ENCODE data around the gene HPS1. TPM values are rescaled to one million over a fixed set of nuclear protein-coding genes. Genes with fewer than 3 reads are reported as not detected.

HPS1 gene
- total and polyA plus RNA-seq, 2 of the 8 experiments (the other 6 are each of a cell fraction or from before 2014, with no cell fraction given): 38.7 to 61.7 TPM

DNA sequence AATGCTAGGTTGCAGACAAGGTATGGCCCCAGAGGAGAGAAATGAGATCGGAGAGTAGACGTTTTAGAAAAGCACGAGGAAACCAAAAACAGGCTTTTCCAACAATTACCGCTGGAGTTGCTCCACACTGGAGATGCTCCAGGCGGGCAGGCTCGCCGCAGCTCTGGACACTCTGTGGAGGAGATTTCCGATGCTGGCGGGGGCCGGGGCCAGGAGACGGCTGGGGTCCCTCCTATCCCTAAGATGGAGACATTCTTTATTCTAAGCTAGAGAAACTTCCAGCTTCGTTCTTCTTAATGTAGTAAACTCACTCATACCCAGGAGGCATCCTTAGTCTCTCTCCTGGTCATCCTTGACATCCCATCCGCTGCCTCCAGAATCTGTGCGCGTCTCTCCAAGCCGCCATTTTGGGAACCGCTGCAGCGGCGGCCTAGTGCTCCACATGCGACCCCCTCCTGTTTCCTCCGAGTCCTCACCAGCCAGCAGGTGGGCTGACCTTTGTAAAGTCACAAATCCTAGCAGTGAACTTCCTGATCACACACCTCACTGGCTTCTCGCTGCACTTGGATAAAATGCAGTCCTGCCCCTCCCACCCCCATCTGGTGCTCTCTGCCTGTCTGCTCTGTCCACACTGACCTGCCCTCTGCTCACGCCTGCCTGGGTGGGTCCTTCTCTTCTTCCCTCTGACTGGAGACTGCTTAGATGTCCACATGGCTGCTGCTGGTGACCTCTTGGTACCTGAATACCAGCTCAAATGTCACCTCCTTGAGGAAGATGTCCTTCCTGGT, 43.6 kb downstream of the HPS1 start:
- WGBS, 2 experiments (ENCODE audit: extremely low coverage in 1 of 2, insufficient coverage in 1 of 2, insufficient read length in 1 of 2, insufficient replicate concordance in 2 of 2, low coverage in 1 of 2, low lambda C conversion rate in 2 of 2, missing lambda C conversion rate in 1 of 2): 94% methylated on average over 23 of the region's 23 CpGs; no CpG with 5 or more reads in 1 of the 2 experiments
- Histone ChIP-seq H3K23me2 (ENCODE audit: low read depth, low read length) (peaks cover 1% of the 10 kb centered on the region; the same call in 1 of the 2 replicates), H2BK120ac (replicated peaks; ENCODE audit: low read depth, low read length) (no peak overlapping the region), H4K20me1 (replicated peaks in 1 of 2; ENCODE audit: control insufficient read depth in 1 of 2, insufficient read depth in 2 of 2, low read length in 2 of 2) (peaks cover 0 to 2% of the 10 kb centered on the region in 2 experiments), H2AK5ac (ENCODE audit: low read depth, low read length) (no peak overlapping the region), H2BK15ac (ENCODE audit: low read length) (no peak overlapping the region), H3K56ac (replicated peaks; ENCODE audit: insufficient read length, low read depth, low read length) (no peak overlapping the region), H4K5ac (ENCODE audit: insufficient read length, low read depth, low read length) (no peak overlapping the region), H4K91ac (replicated peaks; ENCODE audit: insufficient read length, low read length) (no peak overlapping the region), H3K23ac (ENCODE audit: insufficient read length) (no peak overlapping the region), H2BK20ac (ENCODE audit: low read length) (no peak overlapping the region), H3K79me2 (ENCODE audit: control insufficient read depth in 1 of 2, insufficient read depth in 2 of 2, low read length in 2 of 2) (no peaks in the 10 kb centered on the region), H3K27ac (ENCODE audit: low read depth, low read length) (no peak overlapping the region), H3K9ac (replicated peaks in 1 of 4; ENCODE audit: extremely low read depth in 1 of 4, low read depth in 3 of 4, low read length in 3 of 4) (no peak overlapping the region), H3K4me2 (ENCODE audit: insufficient read depth in 1 of 2, low read depth in 2 of 2, low read length in 2 of 2) (no peak overlapping the region), H3K4me3 (ENCODE audit: extremely low read depth in 1 of 4, insufficient read depth in 2 of 4, low read depth in 3 of 4, low read length in 4 of 4) (no peak overlapping the region), H3K27me3 (replicated peaks in 1 of 4; ENCODE audit: control insufficient read depth in 3 of 4, extremely low read depth in 1 of 4, insufficient read depth in 3 of 4, low read length in 3 of 4) (no peaks in the 10 kb centered on the region), H3K36me3 (ENCODE audit: control insufficient read depth in 2 of 4, insufficient read depth in 4 of 4, low read length in 3 of 4) (no peaks in the 10 kb centered on the region), H2AFZ (ENCODE audit: low read length) (no peak overlapping the region), H3K14ac (ENCODE audit: insufficient read length) (no peak overlapping the region), H3K18ac (ENCODE audit: extremely low read depth, low read length) (no peak overlapping the region), H3K79me1 (ENCODE audit: low read depth, low read length) (no peaks in the 10 kb centered on the region), H3K4me1 (replicated peaks in 1 of 4; ENCODE audit: control insufficient read depth in 3 of 4, insufficient read depth in 4 of 4, low read length in 3 of 4) (no peaks in the 10 kb centered on the region), H3K9me3 (ENCODE audit: insufficient read depth in 2 of 2, low read depth in 1 of 2, low read length in 1 of 2) (no peaks in the 10 kb centered on the region), H2BK12ac (ENCODE audit: low read depth, low read length) (no peak overlapping the region), H2BK5ac (ENCODE audit: low read depth, low read length) (no peak overlapping the region), H3K4ac (replicated peaks; ENCODE audit: insufficient read length, low read depth, low read length) (no peak overlapping the region), H4K8ac (ENCODE audit: extremely low read depth, insufficient read depth, low read length) (no peak overlapping the region; the same call in 1 of the 2 replicates)
- FAIRE-seq: no peak
- DNase-seq (ENCODE audit: low read depth in 1 of 2, low spot score in 2 of 2): no peak
- POLR2A ChIA-PET (ENCODE audit: partially characterized antibody): no interaction called here
- CTCF ChIA-PET (ENCODE audit: partially characterized antibody): interaction anchor here (1.1 kb wide), 1 partner anchor 15 kb away, joined by 4 read pairs; no protein-coding TSS in a partner anchor
- TF ChIP-seq TAF7 (optimal IDR thresholded peaks at IDR 0.05; ENCODE audit: borderline replicate concordance, low read depth, low read length) (no peak), CEBPB (IDR thresholded peaks at IDR 0.05; ENCODE audit: low read depth, low read length) (no peak), KDM4A (IDR thresholded peaks at IDR 0.05; ENCODE audit: low read depth, low read length, severe bottlenecking) (no peak), SRF (IDR thresholded peaks at IDR 0.05; ENCODE audit: low read depth, low read length) (no peak), JUN (IDR thresholded peaks at IDR 0.05; ENCODE audit: low read depth, low read length) (no peak), CBX5 (IDR thresholded peaks at IDR 0.05; ENCODE audit: low read depth, low read length) (no peak), TAF1 (IDR thresholded peaks at IDR 0.05; ENCODE audit: low read depth, low read length) (no peak), BRCA1 (IDR thresholded peaks at IDR 0.05; ENCODE audit: low read depth, low read length) (no peak), SIRT6 (IDR thresholded peaks at IDR 0.05; ENCODE audit: low read length) (no peak)
- TF ChIP-seq, protein P1, sequence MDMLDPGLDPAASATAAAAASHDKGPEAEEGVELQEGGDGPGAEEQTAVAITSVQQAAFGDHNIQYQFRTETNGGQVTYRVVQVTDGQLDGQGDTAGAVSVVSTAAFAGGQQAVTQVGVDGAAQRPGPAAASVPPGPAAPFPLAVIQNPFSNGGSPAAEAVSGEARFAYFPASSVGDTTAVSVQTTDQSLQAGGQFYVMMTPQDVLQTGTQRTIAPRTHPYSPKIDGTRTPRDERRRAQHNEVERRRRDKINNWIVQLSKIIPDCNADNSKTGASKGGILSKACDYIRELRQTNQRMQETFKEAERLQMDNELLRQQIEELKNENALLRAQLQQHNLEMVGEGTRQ (IDR thresholded peaks at IDR 0.05; ENCODE audit: low read length): no peak

Data from H1 (cell line).